H54 (cell line): Measurements from ENCODE around the gene PRSS1.
"Not testable (repeated sequence)": the region's sequence is repeated elsewhere in the genome, so short reads cannot be mapped to it uniquely, and the experiment has no call there.

ENCODE experiments used
- DNase-seq: peaks from one replicate; pipeline ENCODE4 v3.0.0; 2011; ENCODE audit warnings: low spot score, mixed read lengths; ENCODE audit not compliant: insufficient read length
- FAIRE-seq: peaks from 3 replicates; lab custom pipeline; 2011; peaks lifted over from hg19 to GRCh38; lab: Jason Lieb, UNC
- POLR2A ChIP-seq: IDR thresholded peaks from 2 replicates; pipeline ENCODE4 v1.6.1; 2011; ENCODE audit warnings: low read depth, mild to moderate bottlenecking, low read length

The PRSS1 gene

DNA sequence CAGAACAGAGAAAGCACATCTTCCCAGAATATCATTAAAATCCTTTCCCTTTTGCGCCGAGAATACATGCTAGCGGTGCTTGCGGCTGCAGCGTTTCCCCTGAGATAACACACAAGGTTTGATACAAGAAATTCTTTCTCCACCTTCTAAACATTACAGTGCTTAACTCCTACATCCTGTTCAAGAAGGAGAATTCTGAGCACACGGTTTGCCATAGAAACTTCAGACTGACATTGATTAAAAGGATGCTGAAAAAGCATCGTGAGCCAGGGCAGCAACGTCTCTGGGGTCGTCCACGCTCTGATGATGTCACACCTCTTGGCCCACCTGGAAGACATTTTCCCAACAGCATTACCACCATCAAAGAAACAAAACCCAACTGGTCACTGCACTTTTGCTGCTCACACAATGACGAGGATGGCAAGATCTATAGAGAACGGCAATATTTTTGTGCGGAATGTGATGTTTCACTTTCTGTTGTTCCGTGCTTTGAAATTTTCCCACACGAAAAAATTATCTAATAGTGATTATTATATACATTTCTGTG is 27.0 kb upstream of the PRSS1 start:
- no peak for FAIRE-seq
- TF ChIP-seq POLR2A = no peak
- no peak for DNase-seq

DNA sequence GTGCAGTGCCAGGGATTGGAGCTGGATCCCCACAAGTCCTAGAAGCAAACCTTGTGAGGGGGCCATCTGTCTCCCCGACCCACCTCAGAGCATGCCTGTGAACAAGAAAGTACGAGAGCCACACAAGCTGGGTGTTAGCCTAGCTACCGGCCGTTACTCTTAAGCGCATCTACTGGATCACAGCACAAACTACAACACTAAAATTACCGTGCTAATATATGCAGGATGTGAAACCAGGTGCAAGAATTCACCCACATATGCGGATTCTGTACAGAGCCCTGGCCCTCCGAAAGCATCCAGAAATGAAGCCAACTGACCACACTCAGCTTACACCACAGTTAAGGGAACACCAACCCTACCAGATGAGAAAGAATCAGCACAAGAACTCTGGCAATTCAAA is 16.0 kb upstream of the PRSS1 start:
- no peak for FAIRE-seq

DNA sequence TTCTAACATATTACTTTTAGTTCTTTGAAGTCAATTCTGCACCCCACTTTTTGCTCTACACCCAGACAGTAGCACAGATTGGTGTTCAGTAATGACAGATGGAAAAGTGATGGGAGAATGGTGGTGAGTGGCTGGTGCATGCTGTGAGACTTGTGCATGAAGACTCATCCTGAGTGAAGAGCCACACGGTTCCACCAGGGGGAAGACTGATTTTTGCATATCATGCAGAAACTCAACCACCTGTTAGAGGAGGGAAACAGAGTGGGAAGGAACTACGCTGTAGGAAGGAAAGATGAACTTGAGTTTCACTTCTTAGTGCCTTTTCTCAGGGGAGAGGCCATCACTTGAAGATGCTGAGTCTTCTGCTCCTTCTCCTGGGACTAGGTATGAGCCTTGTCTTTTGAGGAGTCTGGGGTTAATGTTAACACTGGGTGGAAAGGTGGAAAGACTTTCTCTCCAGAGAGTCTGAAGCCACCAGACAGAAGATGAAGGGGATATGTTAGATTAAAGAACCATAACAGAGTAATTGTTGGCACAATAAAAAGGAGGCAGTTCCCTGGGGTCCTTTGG is 9.3 kb upstream of the PRSS1 start:
- TF ChIP-seq POLR2A = no peak
- FAIRE-seq (no peak), DNase-seq (no peak)

More for the DNA sequence above, 16.0 kb upstream of the PRSS1 start:
- TF ChIP-seq POLR2A = no peak
- DNase-seq = no peak

DNA sequence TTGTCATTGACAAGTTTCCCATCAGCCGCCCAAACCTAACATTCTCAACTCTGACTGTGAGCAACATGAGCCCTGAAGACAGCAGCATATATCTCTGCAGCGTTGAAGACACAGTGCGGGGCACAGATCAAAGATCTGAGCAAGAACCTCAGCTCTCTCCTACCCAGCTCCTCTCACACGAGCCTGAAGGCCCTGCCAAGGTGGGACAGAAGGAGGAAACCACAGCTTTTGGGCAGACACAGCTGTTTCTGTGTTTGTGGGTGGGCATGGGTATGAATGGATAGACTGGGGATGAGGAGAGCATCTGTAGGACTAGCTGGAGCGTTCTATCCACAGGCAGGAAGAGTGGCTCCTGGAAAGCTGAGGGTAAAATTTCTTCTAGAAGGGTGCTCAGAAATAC is 8.5 kb upstream of the PRSS1 start:
- TF ChIP-seq POLR2A = no peak
- FAIRE-seq = no peak
- no peak for DNase-seq

DNA sequence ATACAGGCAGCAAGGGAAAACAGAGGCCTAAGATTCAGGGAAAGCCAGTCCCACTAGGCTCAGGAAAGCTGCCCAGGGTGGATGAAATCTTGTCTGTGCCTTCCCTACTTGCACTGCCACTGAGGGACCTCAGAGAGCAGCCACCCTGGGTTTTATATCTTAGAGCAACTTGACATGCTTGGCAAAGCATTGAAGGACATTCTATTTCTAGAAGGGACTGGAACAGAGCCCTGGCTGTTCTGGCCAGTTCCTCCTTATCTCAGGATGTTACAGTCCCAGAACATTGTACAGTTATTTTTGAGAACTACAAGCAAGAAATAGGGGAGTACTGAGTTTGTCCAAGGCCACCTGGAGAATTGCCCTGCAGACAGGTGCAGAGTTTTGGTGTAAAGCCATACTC is 7.3 kb upstream of the PRSS1 start:
- not testable (repeated sequence) for FAIRE-seq, DNase-seq

DNA sequence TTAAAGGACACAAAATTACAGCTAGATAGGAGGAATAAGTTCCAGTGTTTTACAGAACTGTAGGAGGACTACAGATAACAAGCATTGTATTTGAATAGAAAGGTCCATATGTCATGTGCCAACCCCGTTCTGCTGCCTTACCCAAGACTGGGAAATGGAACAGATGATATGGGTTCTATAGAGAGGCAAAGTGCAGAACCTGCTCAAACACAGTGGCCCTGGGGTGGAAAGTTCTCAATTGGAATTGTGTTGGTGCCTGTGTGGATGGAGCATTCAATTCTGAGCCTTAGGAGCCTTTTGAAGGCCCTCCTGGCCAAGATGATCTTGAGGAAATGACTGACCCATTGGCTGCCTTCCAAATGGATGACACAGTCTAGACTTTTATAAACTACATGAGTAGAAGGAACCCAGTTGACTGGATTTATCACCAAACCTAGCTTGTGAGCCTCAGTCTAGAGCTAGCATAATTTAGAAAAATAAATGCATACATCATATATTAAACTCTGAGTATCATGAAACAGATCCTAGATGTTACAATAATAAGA is 4.1 kb upstream of the PRSS1 start:
- no peak for FAIRE-seq

DNA sequence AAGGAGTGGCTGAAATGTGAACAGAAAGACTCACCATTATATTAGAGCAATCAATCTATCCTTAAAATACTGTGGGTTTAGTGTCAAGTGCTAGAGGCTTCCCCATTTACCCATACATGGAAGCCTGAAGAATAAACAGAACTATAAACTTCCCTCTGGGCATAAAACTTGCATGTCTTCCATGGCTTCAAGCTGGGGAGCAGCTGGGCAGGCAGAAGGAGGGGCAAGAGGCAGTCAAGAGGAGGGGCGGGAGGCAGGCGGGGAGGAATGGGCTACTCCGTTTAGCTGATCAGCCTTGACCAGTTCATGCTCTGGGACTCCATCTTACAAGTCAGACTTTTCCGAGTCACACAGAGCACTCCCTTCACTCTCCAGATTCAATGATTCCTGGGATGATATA is 3.5 kb upstream of the PRSS1 start:
- DNase-seq = no peak
- no peak for TF ChIP-seq POLR2A
- no peak for FAIRE-seq

More for the DNA sequence above, 4.1 kb upstream of the PRSS1 start:
- no peak for DNase-seq
- TF ChIP-seq POLR2A = no peak

DNA sequence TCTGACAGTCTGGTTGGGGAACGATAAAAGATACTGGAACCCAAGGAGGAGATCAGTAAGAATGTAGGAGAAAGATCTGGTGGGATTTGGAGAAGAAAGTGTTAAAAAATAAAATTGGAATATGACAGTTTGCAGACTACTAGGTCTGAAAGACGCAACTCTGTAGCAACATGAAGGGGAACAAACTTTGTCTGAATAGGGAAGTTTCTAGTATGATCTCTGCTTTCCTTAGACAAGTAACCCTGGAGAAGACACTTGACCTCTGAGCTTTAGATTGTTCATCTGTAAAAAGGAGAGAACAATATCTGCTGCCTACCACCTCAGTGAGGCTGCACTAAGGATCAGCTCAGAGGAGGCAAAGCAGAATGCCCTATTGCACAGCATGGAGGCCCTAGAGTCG is 3.0 kb upstream of the PRSS1 start:
- TF ChIP-seq POLR2A = no peak
- no peak for FAIRE-seq

DNA sequence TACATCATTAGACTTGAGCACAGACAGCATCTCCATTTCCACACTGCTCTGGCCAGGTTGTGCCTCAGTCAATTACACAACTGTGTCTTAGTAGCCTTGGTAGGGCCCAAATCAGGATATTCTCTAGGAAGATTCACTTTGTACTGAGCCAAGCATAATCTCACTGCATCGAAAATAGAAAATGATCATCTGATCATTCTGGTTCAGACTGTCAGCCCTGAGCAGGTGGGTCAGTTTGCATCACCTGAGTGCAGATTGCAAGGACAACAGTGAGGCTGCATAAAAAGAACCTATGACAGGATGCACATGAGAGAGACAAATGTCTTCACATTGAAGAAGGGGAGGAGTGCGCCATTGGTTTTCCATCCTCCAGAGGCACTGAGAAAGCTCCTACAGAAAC is 862 bp upstream of the PRSS1 start:
- FAIRE-seq, DNase-seq: not testable (repeated sequence)

More for the DNA sequence above, 3.0 kb upstream of the PRSS1 start:
- DNase-seq = no peak

DNA sequence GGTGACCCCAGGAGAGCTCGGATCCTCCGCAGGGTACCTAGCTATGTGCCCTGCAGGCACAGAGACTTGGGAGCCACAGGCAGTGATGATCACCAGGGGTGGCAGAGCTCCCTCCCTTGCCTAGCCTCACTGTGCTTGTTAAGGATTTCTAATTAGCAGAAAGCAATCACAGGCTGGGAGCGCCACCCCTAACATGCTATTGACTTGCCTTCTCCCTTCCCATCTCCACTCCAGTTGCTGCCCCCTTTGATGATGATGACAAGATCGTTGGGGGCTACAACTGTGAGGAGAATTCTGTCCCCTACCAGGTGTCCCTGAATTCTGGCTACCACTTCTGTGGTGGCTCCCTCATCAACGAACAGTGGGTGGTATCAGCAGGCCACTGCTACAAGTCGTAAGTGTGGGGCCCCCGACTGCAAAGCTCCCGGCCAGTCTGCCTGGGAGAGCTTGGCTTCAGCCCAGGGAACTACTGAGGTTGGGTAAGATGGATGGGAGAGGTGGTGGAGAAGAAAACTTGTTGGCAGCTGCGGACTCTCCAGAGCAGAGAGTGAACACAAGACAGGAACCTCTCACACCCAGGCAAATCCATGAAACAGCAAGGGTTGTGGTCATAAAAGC is 1.2 kb downstream of the PRSS1 start:
- FAIRE-seq = no peak
- DNase-seq = no peak
- no peak for TF ChIP-seq POLR2A

DNA sequence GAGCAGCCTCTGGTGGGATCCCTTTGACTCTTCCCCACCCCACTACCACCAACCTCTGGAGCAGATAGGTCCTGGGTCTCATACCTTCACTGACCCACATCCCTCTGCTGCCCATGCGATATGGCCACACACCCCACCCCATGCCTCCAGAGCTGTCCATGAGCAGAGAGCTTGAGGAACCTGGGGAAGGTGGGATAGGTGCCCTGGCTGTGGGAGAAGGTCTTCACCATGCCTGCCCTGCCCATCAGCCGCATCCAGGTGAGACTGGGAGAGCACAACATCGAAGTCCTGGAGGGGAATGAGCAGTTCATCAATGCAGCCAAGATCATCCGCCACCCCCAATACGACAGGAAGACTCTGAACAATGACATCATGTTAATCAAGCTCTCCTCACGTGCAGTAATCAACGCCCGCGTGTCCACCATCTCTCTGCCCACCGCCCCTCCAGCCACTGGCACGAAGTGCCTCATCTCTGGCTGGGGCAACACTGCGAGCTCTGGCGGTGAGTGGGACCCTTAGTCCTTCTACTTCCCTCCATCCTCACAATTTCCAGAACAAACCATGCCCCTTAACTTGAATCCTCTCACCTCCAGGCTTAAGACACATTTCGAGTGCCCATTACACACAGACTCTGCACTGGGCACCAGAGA is 2.4 kb downstream of the PRSS1 start:
- DNase-seq, FAIRE-seq: not testable (repeated sequence)

DNA sequence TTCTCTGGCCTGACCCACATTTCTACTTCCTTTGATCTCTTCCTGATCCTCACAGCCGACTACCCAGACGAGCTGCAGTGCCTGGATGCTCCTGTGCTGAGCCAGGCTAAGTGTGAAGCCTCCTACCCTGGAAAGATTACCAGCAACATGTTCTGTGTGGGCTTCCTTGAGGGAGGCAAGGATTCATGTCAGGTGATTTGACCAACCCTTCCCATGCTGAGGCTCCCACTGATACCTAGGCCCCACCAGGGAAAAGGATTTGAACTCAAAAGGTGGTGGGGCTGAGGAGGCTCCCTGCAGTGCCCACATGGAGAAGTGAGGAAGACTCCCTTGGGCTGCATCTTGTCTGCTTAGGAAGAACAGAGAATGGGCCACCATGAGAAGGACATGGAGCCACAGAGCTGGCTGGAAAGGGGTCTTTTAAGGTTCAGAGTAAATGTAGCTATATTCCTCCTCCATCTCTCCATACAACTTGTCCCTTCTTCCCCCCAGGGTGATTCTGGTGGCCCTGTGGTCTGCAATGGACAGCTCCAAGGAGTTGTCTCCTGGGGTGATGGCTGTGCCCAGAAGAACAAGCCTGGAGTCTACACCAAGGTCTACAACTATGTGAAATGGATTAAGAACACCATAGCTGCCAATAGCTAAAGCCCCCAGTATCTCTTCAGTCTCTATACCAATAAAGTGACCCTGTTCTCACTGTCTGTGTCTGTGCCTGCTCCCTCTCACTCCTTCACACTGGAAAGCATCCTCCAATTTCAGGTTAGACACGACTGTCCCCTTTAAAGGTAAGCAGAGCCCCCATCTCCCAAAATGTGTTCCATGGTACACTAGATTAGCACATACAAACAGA is 3.3 kb downstream of the PRSS1 start:
- TF ChIP-seq POLR2A = no peak
- DNase-seq (no peak), FAIRE-seq (no peak)

DNA sequence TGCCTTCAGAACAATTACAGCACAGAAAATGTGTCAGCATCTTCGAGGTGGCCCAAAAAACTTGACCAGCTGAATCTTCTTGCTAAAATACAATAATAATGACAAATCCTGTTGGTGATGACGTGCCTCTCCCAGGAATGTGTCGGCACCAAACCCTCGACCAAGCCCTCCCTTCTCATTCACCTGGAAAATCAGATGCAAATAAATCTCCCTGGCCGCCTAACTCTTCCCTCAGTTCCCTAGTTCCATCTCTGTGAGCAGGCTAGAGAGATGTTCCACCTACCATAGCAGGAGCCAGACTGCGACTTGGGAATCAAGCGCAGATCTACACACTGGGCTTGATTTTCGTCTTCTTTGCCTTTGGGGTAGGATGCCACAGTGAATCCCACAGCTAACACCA is 4.1 kb downstream of the PRSS1 start:
- no peak for FAIRE-seq
- TF ChIP-seq POLR2A = no peak
- DNase-seq = no peak

DNA sequence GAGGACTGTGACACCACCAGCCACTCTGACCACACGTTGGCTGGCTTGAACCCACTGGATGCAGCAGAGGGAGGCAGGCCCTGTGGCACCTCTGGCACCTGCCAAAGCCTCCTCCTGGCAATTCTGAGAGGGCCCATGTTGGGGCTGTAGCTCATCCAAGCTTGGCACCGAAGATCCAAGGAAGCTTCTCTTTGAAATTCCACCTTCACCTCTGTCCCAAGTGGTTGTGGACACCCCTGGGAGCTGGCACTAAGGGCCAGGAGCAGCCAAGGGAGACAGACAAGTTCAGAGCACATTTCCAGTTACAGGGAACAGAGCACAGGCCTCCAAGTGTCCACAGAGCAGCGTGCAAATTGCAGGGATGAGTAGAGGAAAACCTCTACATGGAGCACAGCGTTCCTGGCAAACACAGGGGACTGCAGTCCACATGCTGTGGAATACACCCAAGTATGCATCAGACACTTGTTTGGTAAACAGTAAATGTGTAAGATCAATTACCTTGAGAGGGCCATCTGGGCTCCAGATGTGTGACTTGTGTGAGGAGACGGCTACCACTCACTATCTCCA is 4.7 kb downstream of the PRSS1 start:
- not testable (repeated sequence) for DNase-seq, FAIRE-seq
